Measurements from ENCODE around the gene SLC4A5.

DNA sequence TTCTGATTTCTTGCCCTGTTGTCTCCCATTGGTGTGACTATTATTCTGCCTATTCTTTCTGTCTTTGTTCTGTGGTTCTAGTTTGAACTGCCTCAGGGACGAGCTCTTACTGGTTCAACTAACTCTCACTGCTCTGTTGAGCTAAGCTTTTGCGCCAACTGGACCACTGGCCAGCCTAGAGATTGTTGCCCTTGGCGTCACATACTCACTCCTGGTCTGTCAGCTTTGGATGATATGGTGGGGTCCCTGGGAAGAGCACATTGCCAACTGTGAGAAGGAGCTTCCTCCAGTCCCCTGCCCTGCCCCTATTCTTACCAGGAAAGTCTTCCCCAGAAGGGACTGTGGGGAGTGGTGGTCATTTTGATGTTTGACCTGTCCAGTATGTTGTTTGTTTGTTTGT, 138.8 kb downstream of the SLC4A5 start:
- TF ChIP-seq ZNF274 (IDR thresholded peaks at IDR 0.05; ENCODE audit: borderline replicate concordance, extremely low read depth, low read length) (no peak), POLR2AphosphoS5 (IDR thresholded peaks at IDR 0.05; ENCODE audit: low read depth, low read length) (0 out of 2 replicates have a peak, but pooled peaks have one; percentile 18), SIN3A (conservative IDR thresholded peaks at IDR 0.05 in 1 of 2, IDR thresholded peaks at IDR 0.05 in 1 of 2; ENCODE audit: low read depth in 1 of 2, low read length in 2 of 2) (no peak), RXRA (IDR thresholded peaks at IDR 0.05; ENCODE audit: insufficient read depth, low read depth, low read length) (no peak), EP300 (IDR thresholded peaks at IDR 0.05; ENCODE audit: borderline replicate concordance in 1 of 2, low read depth in 2 of 2, low read length in 2 of 2) (no peak), GABPA (IDR thresholded peaks at IDR 0.05; ENCODE audit: borderline replicate concordance, insufficient read depth, low read length) (no peak), YY1 (IDR thresholded peaks at IDR 0.05; ENCODE audit: low read depth, low read length) (no peak), SRF (IDR thresholded peaks at IDR 0.05; ENCODE audit: low read depth, low read length) (no peak), CBX8 (IDR thresholded peaks at IDR 0.05; ENCODE audit: borderline replicate concordance, low read depth, low read length) (no peak)
- TF ChIP-seq, protein P1, sequence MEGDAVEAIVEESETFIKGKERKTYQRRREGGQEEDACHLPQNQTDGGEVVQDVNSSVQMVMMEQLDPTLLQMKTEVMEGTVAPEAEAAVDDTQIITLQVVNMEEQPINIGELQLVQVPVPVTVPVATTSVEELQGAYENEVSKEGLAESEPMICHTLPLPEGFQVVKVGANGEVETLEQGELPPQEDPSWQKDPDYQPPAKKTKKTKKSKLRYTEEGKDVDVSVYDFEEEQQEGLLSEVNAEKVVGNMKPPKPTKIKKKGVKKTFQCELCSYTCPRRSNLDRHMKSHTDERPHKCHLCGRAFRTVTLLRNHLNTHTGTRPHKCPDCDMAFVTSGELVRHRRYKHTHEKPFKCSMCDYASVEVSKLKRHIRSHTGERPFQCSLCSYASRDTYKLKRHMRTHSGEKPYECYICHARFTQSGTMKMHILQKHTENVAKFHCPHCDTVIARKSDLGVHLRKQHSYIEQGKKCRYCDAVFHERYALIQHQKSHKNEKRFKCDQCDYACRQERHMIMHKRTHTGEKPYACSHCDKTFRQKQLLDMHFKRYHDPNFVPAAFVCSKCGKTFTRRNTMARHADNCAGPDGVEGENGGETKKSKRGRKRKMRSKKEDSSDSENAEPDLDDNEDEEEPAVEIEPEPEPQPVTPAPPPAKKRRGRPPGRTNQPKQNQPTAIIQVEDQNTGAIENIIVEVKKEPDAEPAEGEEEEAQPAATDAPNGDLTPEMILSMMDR (IDR thresholded peaks at IDR 0.05; ENCODE audit: control extremely low read depth in 1 of 3, insufficient read depth in 1 of 3, low read depth in 1 of 3, low read length in 3 of 3) = no peak

All from H1 (cell line).